IPS-18a (cell line): ENCODE results near the gene XXYLT1.

ENCODE experiments used
- H3K27ac ChIP-seq: one replicate; pipeline ENCODE4 v1.5.1; 2013; ENCODE audit warnings: low read length
- H3K27me3 ChIP-seq: one replicate; pipeline ENCODE4 v1.6.1; 2013; ENCODE audit warnings: mild to moderate bottlenecking, low read length; ENCODE audit not compliant: control insufficient read depth, insufficient read depth
- H3K36me3 ChIP-seq: one replicate; pipeline ENCODE4 v1.6.1; 2013; ENCODE audit warnings: low read depth, low read length; ENCODE audit not compliant: control insufficient read depth
- H3K4me1 ChIP-seq: one replicate; pipeline ENCODE4 v1.6.1; 2013; ENCODE audit warnings: low read depth, low read length; ENCODE audit not compliant: control insufficient read depth
- H3K4me3 ChIP-seq: one replicate; pipeline ENCODE4 v1.5.1; 2013; ENCODE audit warnings: low read length
- H3K9ac ChIP-seq: one replicate; pipeline ENCODE4 v1.6.1; 2013; ENCODE audit warnings: mild to moderate bottlenecking, low read length, moderate library complexity
- H3K9me3 ChIP-seq: one replicate; pipeline ENCODE4 v1.6.1; 2013; ENCODE audit warnings: low read depth, low read length; ENCODE audit not compliant: control insufficient read depth

The XXYLT1 gene

GRCh38 chr3:195154111-195154791 lies 116.7 kb downstream of the XXYLT1 start:
- no peaks in the 10 kb centered on the region for H3K36me3 ChIP-seq
- no peak overlapping the region for H3K27ac ChIP-seq
- no peak overlapping the region for H3K9ac ChIP-seq

GRCh38 chr3:195153653-195154052 lies 117.3 kb downstream of the XXYLT1 start:
- peaks cover 66% of the 10 kb centered on the region for H3K4me1 ChIP-seq
- H3K4me3 ChIP-seq, result no peak overlapping the region
- H3K9me3 ChIP-seq, result no peaks in the 10 kb centered on the region
- no peak overlapping the region for H3K27ac ChIP-seq
- no peak overlapping the region for H3K9ac ChIP-seq
- H3K27me3 ChIP-seq, result no peaks in the 10 kb centered on the region
- no peaks in the 10 kb centered on the region for H3K36me3 ChIP-seq

More at GRCh38 chr3:195154111-195154791, 116.7 kb downstream of the XXYLT1 start:
- Histone ChIP-seq H3K4me1 (peaks cover 60% of the 10 kb centered on the region), H3K9me3 (no peaks in the 10 kb centered on the region), H3K27me3 (no peaks in the 10 kb centered on the region), H3K4me3 (no peak overlapping the region)

- no peaks in the 10 kb centered on the region for H3K27me3 ChIP-seq
- H3K4me3 ChIP-seq, result peak overlapping the region; percentile 27
- peak overlapping the region; percentile 21 for H3K9ac ChIP-seq
- H3K4me1 ChIP-seq, result peaks cover 71% of the 10 kb centered on the region
- peak overlapping the region; percentile 63 for H3K27ac ChIP-seq
- H3K9me3 ChIP-seq, result no peaks in the 10 kb centered on the region
- H3K36me3 ChIP-seq, result no peaks in the 10 kb centered on the region
These were observed 117.8 kb downstream of the XXYLT1 start for GRCh38 chr3:195153130-195153529.

GRCh38 chr3:195151866-195152541 lies 119.0 kb downstream of the XXYLT1 start:
- H3K27ac ChIP-seq, result no peak overlapping the region
- peaks cover 73% of the 10 kb centered on the region for H3K4me1 ChIP-seq
- H3K9me3 ChIP-seq, result no peaks in the 10 kb centered on the region
- H3K27me3 ChIP-seq, result no peaks in the 10 kb centered on the region
- no peak overlapping the region for H3K4me3 ChIP-seq
- no peaks in the 10 kb centered on the region for H3K36me3 ChIP-seq
- H3K9ac ChIP-seq, result no peak overlapping the region

- H3K9me3 ChIP-seq, result no peaks in the 10 kb centered on the region
- no peaks in the 10 kb centered on the region for H3K36me3 ChIP-seq
- no peak overlapping the region for H3K27ac ChIP-seq
- peaks cover 72% of the 10 kb centered on the region for H3K4me1 ChIP-seq
- no peak overlapping the region for H3K9ac ChIP-seq
- peak overlapping the region; percentile 38 for H3K4me3 ChIP-seq
- H3K27me3 ChIP-seq, result no peaks in the 10 kb centered on the region
These were observed 119.6 kb downstream of the XXYLT1 start for GRCh38 chr3:195151402-195151801.

GRCh38 chr3:195150181-195151118 lies 120.5 kb downstream of the XXYLT1 start:
- Histone ChIP-seq H3K4me1 (peaks cover 64% of the 10 kb centered on the region), H3K27me3 (no peaks in the 10 kb centered on the region), H3K4me3 (peak overlapping the region; percentile 38), H3K36me3 (no peaks in the 10 kb centered on the region), H3K9me3 (no peaks in the 10 kb centered on the region), H3K9ac (peak overlapping the region; percentile 38), H3K27ac (peak overlapping the region; percentile 84)

- no peak overlapping the region for H3K27ac ChIP-seq
These were observed 121.5 kb downstream of the XXYLT1 start for GRCh38 chr3:195149292-195150030.

GRCh38 chr3:195148549-195148948 lies 122.4 kb downstream of the XXYLT1 start:
- no peaks in the 10 kb centered on the region for H3K36me3 ChIP-seq
- H3K27me3 ChIP-seq, result no peaks in the 10 kb centered on the region
- H3K9ac ChIP-seq, result no peak overlapping the region
- no peak overlapping the region for H3K27ac ChIP-seq
- no peaks in the 10 kb centered on the region for H3K9me3 ChIP-seq
- no peak overlapping the region for H3K4me3 ChIP-seq
- H3K4me1 ChIP-seq, result peaks cover 45% of the 10 kb centered on the region

More at GRCh38 chr3:195149292-195150030, 121.5 kb downstream of the XXYLT1 start:
- Histone ChIP-seq H3K9ac (no peak overlapping the region), H3K4me3 (no peak overlapping the region), H3K9me3 (no peaks in the 10 kb centered on the region), H3K27me3 (no peaks in the 10 kb centered on the region), H3K36me3 (no peaks in the 10 kb centered on the region), H3K4me1 (peaks cover 54% of the 10 kb centered on the region)

GRCh38 chr3:195147649-195148080 lies 123.3 kb downstream of the XXYLT1 start:
- Histone ChIP-seq H3K27ac (no peak overlapping the region), H3K4me1 (peaks cover 36% of the 10 kb centered on the region)

GRCh38 chr3:195146131-195146530 lies 124.8 kb downstream of the XXYLT1 start:
- no peak overlapping the region for H3K9ac ChIP-seq
- no peak overlapping the region for H3K27ac ChIP-seq
- no peaks in the 10 kb centered on the region for H3K36me3 ChIP-seq
- H3K9me3 ChIP-seq, result no peaks in the 10 kb centered on the region
- H3K4me3 ChIP-seq, result no peak overlapping the region
- peaks cover 24% of the 10 kb centered on the region for H3K4me1 ChIP-seq
- no peaks in the 10 kb centered on the region for H3K27me3 ChIP-seq

More at GRCh38 chr3:195147649-195148080, 123.3 kb downstream of the XXYLT1 start:
- no peaks in the 10 kb centered on the region for H3K9me3 ChIP-seq
- H3K27me3 ChIP-seq, result no peaks in the 10 kb centered on the region
- H3K9ac ChIP-seq, result no peak overlapping the region
- H3K4me3 ChIP-seq, result no peak overlapping the region
- H3K36me3 ChIP-seq, result no peaks in the 10 kb centered on the region

GRCh38 chr3:195145579-195145978 lies 125.4 kb downstream of the XXYLT1 start:
- H3K36me3 ChIP-seq, result no peaks in the 10 kb centered on the region
- no peak overlapping the region for H3K27ac ChIP-seq
- H3K4me3 ChIP-seq, result no peak overlapping the region
- H3K9me3 ChIP-seq, result no peaks in the 10 kb centered on the region
- H3K27me3 ChIP-seq, result no peaks in the 10 kb centered on the region
- no peak overlapping the region for H3K9ac ChIP-seq
- H3K4me1 ChIP-seq, result peaks cover 21% of the 10 kb centered on the region
